Endometrial microvascular endothelial cells (primary cell): ENCODE data around the gene ZNF506. TPM values are rescaled to one million over a fixed set of nuclear protein-coding genes. Genes with fewer than 3 reads are reported as not detected.
"Not testable (repeated sequence)": the region's sequence is repeated elsewhere in the genome, so short reads cannot be mapped to it uniquely, and the experiment has no call there.

Experiments
- in situ Hi-C: cut with HindIII; loops from 2 replicates; pipeline ENCODE4 v1.10.0; 2017; ENCODE audit warnings: low sequenced_read_pairs, low pct_unique_long_range_greater_than_20kb; ENCODE audit errors: inconsistent ontology term
- total RNA-seq: library from RNA; depleted of rRNA; stranded (reverse); fragments of >200 nt; gene quantifications from one replicate; pipeline ENCODE4 v1.2.3, GENCODE V29; 2015; ENCODE audit errors: inconsistent ontology term

The ZNF506 gene
- total RNA-seq, 1 donor from 2014 or later, result 3.8 TPM

- in situ Hi-C loops, result not testable (repeated sequence)
Measured at GRCh38 chr19:19785476-19785875, 36.1 kb downstream of the ZNF506 start.

GRCh38 chr19:19782783-19783182 is 38.8 kb downstream of the ZNF506 start:
- in situ Hi-C loops, result no loop called here

DNA sequence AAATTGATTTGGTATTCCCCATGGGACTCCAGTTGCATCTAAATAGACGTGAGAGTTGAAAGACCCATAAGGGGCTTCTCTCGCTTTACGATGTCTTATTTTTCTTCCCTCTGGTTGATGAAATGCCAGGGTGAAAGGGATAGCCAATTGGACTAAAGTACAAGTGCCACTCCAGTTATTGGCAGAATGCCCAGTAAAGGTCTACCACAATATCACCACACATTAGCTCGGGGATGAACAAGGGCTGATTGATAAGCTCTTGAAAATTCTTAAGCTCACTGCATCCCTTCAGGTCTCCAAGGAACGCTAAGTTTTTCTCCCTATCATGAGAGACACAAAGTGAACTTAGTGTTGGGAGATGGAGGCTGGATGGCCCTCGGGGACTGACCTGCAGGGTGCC is 39.8 kb downstream of the ZNF506 start:
- in situ Hi-C loops, result not testable (repeated sequence)

- in situ Hi-C loops, result no loop called here
Measured at GRCh38 chr19:19778666-19779065, 42.9 kb downstream of the ZNF506 start.

- in situ Hi-C loops, result no loop called here
Measured at GRCh38 chr19:19777692-19778091, 43.9 kb downstream of the ZNF506 start.

DNA sequence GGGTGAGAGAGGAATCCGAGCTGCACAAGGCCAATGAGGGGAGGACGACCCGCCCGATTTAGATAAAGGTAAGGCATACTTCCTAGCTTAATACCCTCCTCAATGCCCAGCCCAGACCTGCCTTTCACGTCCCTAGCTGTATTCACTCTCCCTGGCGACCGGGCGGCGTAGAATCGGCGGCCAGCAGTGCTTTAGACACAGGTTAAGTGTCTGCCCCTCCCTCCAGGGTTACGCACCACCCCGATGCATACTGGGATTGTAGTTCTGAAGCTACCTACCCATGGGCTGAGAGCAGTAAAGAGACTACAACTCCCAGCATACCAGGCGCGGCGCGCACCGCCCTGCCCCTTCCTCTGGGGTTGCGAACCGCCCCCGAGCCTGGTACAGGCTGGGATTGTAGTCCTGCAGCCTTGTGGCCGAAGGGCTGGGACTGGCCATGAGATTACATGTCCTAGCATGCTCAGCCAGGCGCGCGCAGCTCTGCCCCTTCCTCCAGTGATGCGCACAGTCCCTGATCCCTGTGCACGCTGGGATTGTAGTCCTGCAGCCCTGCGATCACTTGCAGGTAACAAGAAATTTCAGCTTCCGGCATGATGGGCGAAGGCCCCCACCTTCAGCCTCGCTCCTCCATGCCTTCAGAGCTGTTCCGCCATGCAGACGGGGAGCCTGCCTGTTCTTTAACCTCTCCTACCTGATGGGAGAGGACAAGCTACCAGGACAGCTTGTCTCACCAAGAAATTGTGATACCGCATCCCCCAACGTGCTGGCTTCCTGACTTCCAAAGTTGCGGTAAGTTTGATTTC is 45.1 kb downstream of the ZNF506 start:
- in situ Hi-C loops, result no loop called here

DNA sequence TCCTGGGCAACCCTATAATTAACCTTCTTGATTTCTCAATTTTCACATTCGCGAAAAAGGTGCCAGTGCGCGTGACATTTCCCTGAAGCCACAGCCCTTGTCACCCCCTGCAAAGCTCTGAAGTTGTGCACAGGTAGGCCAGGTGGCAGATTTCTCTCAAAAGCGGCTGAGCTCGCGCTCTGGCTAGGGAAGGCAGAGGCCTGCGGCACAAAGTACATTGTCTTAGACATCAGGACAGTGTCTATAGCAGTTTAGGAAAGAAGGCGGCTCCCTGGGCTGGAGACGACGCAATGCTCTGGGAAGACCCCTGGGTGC is 45.7 kb downstream of the ZNF506 start:
- in situ Hi-C loops, result no loop called here

DNA sequence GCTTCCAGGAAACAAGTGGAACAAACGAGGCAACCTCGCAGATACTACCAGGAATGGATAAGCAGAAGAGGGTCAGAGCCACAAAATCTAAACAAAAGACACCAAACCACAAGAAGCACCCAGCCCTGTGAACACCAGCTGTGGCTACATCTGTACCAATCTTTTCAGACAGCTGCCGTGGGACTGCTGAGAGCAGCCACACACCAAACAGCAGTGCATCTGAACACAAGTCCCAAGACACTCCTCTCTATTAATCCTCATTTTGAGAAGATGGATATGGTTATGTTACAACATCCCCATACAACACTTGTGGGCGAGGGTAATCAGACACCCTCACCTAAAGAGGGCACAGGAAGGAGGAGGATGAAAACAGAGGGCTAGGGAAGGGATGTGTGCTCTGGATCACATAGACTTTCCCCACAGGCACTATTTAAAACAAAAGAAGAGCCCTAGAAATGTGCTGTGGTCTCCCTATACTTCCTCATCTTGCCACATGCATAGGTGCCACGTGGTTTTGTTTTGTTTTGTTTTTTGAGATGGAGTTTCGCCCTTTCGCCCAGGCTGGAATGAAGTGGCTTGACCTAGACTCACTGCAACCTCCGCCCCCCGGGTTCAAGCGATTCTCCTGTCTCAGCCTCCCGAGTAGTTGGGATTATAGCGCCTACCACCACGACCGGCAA is 47.1 kb downstream of the ZNF506 start:
- in situ Hi-C loops, result no loop called here

DNA sequence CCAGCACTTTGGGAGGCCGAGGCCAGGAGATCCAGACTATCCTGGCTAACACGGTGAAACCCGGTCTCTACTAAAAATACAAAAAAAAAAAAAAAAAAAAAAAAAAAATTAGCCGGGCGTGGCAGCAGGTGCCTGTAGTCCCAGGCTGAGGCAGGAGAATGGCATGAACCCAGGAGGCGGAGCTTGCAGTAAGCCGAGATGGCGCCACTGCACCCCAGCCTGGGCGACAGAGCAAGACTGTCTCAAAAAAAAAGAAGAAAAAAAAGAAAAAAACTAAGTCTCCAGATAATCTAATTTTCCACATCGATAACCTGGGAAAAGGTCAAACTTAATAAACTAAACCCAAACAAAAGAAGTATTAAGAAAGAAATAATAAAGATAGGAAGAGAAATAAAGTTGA is 49.6 kb downstream of the ZNF506 start:
- in situ Hi-C loops, result not testable (repeated sequence)

- in situ Hi-C loops, result not testable (repeated sequence)
Measured at GRCh38 chr19:19769971-19770370, 51.6 kb downstream of the ZNF506 start.

DNA sequence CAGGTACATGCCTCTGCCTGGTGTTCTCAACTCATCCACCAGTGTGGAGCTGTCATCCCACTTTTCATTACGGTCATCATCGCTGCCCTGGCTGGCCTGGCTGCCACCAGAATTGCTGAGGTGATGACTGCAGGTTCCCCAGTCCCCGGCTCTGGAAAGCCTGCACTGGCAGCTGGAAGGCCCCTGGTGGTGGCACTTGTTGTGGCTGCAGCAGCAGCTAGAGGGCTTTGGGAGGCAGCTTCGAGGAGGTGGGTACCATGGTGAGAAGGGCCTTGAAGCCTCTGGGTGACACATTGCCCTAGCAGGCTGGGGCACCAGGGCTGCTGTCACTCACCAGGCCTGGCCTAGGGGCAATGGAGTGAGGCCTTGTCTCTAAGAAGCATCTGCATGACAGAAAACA is 63.4 kb downstream of the ZNF506 start:
- in situ Hi-C loops, result no loop called here

- in situ Hi-C loops, result no loop called here
Measured at GRCh38 chr19:19752760-19753403, 68.7 kb downstream of the ZNF506 start.

GRCh38 chr19:19751846-19752245 is 69.7 kb downstream of the ZNF506 start:
- in situ Hi-C loops, result no loop called here

GRCh38 chr19:19750842-19751790 is 70.4 kb downstream of the ZNF506 start:
- in situ Hi-C loops, result no loop called here

DNA sequence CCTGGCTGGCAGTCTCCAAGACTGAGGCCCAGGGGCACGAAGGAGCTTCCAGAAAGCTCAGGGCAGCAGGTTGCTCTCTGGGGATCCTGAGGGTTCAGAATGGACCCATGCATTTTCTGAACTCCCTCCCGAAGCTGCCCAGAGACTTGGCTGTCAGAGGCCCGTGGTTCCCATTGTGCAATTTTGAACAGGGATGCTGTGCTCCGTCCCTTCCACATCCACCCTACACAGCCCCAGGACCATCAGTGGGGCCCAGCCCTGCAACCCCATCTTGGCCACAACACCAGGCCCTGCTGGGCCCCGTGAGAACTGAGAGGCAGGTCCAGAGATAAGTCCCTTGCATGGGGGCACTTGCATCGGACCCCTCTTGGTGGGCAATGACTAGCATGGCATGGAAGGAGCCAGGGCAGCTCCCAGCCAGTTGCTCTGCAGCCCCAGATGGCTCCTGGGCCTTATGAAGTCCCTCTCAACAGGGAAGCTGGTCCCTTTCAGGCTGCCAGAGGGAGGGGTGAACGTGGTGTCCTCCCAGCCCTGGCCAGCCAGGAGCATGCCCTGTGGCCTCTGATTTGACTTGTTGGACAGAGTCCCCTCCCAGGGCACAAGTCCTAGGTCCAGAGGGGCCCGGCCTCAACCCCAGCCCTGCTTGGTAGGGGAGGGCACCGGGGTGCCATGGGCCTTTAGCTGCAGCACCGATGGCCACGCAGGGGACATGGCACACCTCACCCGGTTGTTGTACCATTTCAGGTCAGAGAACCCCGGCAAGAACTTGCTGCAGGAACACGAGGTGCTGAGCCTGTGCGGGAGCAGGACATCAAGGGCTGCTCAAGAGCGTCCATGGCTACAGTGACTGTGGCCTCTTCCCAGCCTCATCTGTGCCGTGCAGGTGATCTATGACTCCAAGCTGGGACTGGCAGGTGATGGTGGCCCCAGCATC is 71.4 kb downstream of the ZNF506 start:
- in situ Hi-C loops, result no loop called here

DNA sequence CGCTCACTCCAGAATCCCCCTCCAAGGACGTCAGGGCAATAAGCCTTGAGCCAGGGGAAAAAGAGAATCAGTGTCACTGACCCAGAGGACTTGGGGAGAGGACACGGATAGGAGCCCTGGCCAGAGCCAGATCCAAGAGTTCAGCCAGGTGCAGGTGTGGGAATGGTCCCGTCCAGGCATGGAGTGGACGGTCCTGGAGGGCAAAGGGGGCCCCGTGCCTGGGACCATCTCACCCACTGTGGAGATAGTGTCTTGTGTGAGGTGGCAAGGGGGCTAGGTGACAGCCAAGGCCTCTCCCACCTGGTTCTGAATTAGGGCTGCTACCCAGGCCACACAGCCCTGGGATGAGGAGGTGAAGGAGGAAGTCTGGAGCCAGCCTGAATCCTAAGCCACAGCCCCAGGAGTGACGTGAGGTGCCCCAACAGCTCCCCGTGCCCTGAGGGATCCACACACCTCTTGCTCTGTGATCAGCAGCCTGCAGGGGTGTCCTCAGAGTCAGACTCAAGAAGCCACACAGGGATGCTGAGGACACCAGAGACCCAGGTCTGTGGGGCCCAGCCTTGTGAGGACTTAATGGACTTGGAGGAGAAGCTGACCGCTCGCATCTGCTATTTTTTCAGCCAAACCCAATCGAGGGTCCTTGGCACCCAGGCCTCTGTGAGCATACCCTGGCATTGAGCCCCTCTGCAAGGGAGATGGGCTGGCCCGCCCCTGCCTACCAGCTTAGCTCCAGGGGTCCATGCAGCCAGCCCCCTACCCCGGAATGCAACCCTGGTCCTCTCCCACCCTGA is 72.2 kb downstream of the ZNF506 start:
- in situ Hi-C loops, result no loop called here

DNA sequence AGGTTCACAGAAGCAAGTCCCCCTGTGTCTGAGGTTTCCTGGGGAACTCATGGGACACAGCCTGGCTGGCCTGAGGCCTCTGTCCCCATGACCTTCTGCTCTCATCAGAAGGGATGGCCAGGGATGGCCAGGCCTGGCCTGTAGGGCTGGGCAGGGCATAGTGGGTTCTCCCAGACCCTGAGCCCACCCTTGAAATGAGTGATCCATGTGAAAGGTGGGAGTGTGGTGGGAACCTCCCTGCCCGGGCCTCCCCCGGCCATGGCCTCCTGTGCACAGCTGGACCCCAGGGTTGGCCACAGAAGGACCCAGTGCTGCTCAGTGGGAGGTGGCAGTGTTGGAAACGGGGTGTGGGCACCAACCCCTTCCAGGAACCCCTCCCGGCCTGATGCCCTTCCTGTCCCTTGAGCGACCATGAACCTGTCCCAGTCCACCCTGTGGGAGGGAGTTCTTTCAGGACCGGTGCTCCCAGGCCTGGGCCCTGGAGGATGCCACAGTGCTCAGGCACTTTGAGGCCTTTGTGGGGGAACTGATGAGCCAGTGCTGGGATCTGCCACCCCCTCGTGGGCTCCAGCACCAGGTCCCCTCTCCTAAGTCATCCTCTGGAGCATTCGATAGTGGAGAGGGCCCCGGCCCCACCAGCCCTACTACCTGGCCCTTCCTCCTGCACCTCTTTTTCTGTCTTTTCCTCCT is 73.2 kb downstream of the ZNF506 start:
- in situ Hi-C loops, result no loop called here
